Measurements from ENCODE around the gene KCNJ10. TPM values are rescaled to one million over a fixed set of nuclear protein-coding genes. Genes with fewer than 3 reads are reported as not detected.

Gene KCNJ10
- total and polyA plus RNA-seq, 2 donors from 2014 or later = 4.9 to 57.6 TPM

GRCh38 chr1:160061369-160062229 lies 8.4 kb downstream of the KCNJ10 start:
- no peak overlapping the region for H3K9ac ChIP-seq (ENCODE audit: low read length in 3 of 3)
- peak overlapping the region; percentile 66 to 72 for H3K27ac ChIP-seq (ENCODE audit: low read depth in 2 of 2, low read length in 2 of 2)
- intact Hi-C loops (cut with DNase I) = no loop called here
- TF ChIP-seq CTCF (IDR thresholded peaks at IDR 0.05; ENCODE audit: borderline replicate concordance, extremely low read depth, insufficient read depth) = no peak
- H3K27me3 ChIP-seq (ENCODE audit: control insufficient read depth, insufficient read depth, low read length) = no peaks in the 10 kb centered on the region
- no peaks in the 10 kb centered on the region for H3K36me3 ChIP-seq (ENCODE audit: control insufficient read depth in 2 of 3, insufficient read depth in 3 of 3, low read length in 3 of 3)
- H3K4me3 ChIP-seq (ENCODE audit: low read length in 3 of 3) = peak overlapping the region in 1 of 3 donors; percentile 18
- peak; percentile 71 to 79 (median 78) for DNase-seq
- no peak for FAIRE-seq
- no peaks in the 10 kb centered on the region for H3K9me3 ChIP-seq (ENCODE audit: control insufficient read depth in 2 of 3, insufficient read depth in 1 of 3, low read length in 3 of 3)
- peaks cover 0 to 13% (median 4%) of the 10 kb centered on the region in 3 donors for H3K4me1 ChIP-seq (ENCODE audit: control insufficient read depth in 2 of 3, insufficient read depth in 2 of 3, low read depth in 1 of 3, low read length in 3 of 3)

- Histone ChIP-seq H3K27me3 (ENCODE audit: control insufficient read depth, insufficient read depth, low read length) (no peaks in the 10 kb centered on the region), H3K36me3 (ENCODE audit: control insufficient read depth in 2 of 3, insufficient read depth in 3 of 3, low read length in 3 of 3) (no peaks in the 10 kb centered on the region), H3K4me1 (ENCODE audit: control insufficient read depth in 2 of 3, insufficient read depth in 2 of 3, low read depth in 1 of 3, low read length in 3 of 3) (peaks cover 0 to 10% (median 4%) of the 10 kb centered on the region in 3 donors), H3K27ac (ENCODE audit: low read depth in 2 of 2, low read length in 2 of 2) (no peak overlapping the region), H3K4me3 (ENCODE audit: low read length in 3 of 3) (no peak overlapping the region), H3K9me3 (ENCODE audit: control insufficient read depth in 2 of 3, insufficient read depth in 1 of 3, low read length in 3 of 3) (no peaks in the 10 kb centered on the region), H3K9ac (ENCODE audit: low read length in 3 of 3) (no peak overlapping the region)
- intact Hi-C loops (cut with DNase I) = no loop called here
- TF ChIP-seq CTCF (IDR thresholded peaks at IDR 0.05; ENCODE audit: borderline replicate concordance, extremely low read depth, insufficient read depth) = no peak
- DNase-seq (no peak), FAIRE-seq (no peak)
Measured at GRCh38 chr1:160058087-160058486, 11.9 kb downstream of the KCNJ10 start.

- H3K9ac ChIP-seq (ENCODE audit: low read length in 3 of 3) = no peak overlapping the region
- H3K27ac ChIP-seq (ENCODE audit: low read depth in 2 of 2, low read length in 2 of 2) = no peak overlapping the region
- DNase-seq = no peak
- no peaks in the 10 kb centered on the region for H3K9me3 ChIP-seq (ENCODE audit: control insufficient read depth in 2 of 3, insufficient read depth in 1 of 3, low read length in 3 of 3)
- TF ChIP-seq CTCF (IDR thresholded peaks at IDR 0.05; ENCODE audit: borderline replicate concordance, extremely low read depth, insufficient read depth) = no peak
- no peak for FAIRE-seq
- intact Hi-C loops (cut with DNase I) = no loop called here
- H3K4me1 ChIP-seq (ENCODE audit: control insufficient read depth in 2 of 3, insufficient read depth in 2 of 3, low read depth in 1 of 3, low read length in 3 of 3) = peaks cover 0 to 7% (median 4%) of the 10 kb centered on the region in 3 donors
- no peaks in the 10 kb centered on the region for H3K36me3 ChIP-seq (ENCODE audit: control insufficient read depth in 2 of 3, insufficient read depth in 3 of 3, low read length in 3 of 3)
- H3K27me3 ChIP-seq (ENCODE audit: control insufficient read depth, insufficient read depth, low read length) = no peaks in the 10 kb centered on the region
- H3K4me3 ChIP-seq (ENCODE audit: low read length in 3 of 3) = no peak overlapping the region
Measured at GRCh38 chr1:160056648-160057169, 13.3 kb downstream of the KCNJ10 start.

All from kidney (tissue), 14 donors.